Fibroblast of lung (primary cell): ENCODE data around the gene GUCA1A. TPM values are rescaled to one million over a fixed set of nuclear protein-coding genes. Genes with fewer than 3 reads are reported as not detected.

Experiments used
- DNase-seq, 2 donors: peaks; one replicate each; pipeline versions ENCODE4 v3.0.0 to v3.0.0-alpha.2; 2010; ENCODE audit warnings: low read depth in 2 of 2
- H2AFZ ChIP-seq: 2 replicates; pipeline ENCODE4 v1.5.1; 2012; ENCODE audit warnings: low read length, control low read depth, inconsistent platforms
- H3K27ac ChIP-seq: 2 replicates; pipeline ENCODE4 v1.5.1; 2011; ENCODE audit warnings: low read length, control low read depth; ENCODE audit not compliant: insufficient read depth
- H3K27me3 ChIP-seq: 2 replicates; pipeline ENCODE4 v1.5.1; 2011; ENCODE audit warnings: mild to moderate bottlenecking, low read length; ENCODE audit not compliant: control insufficient read depth, insufficient read depth
- H3K36me3 ChIP-seq: 2 replicates; pipeline ENCODE4 v1.5.1; 2011; ENCODE audit warnings: low read length; ENCODE audit not compliant: control insufficient read depth, insufficient read depth
- H3K4me1 ChIP-seq: 2 replicates; pipeline ENCODE4 v1.5.1; 2011; ENCODE audit warnings: low read length; ENCODE audit not compliant: control insufficient read depth, insufficient read depth; ENCODE audit errors: extremely low read depth
- H3K4me2 ChIP-seq: 2 replicates; pipeline ENCODE4 v1.5.1; 2011; ENCODE audit warnings: low read length, control low read depth; ENCODE audit not compliant: insufficient read depth; ENCODE audit errors: extremely low read depth
- H3K4me3 ChIP-seq, 4 experiments: fragments of 200-600 bp in 1 of 4; sonication (generic) in 1 of 4; replicated peaks in 1 of 4; 2 replicates each; pipeline ENCODE4 v1.5.1; 2011 to 2016; ENCODE audit warnings: low read length in 4 of 4, low read depth in 3 of 4, mild to moderate bottlenecking in 3 of 4, control low read depth in 2 of 4, inconsistent platforms in 1 of 4, mixed read lengths in 1 of 4; ENCODE audit not compliant: insufficient read depth in 1 of 4; ENCODE audit errors: control extremely low read depth in 1 of 4
- H3K79me2 ChIP-seq: 2 replicates; pipeline ENCODE4 v1.5.1; 2012; ENCODE audit warnings: mild to moderate bottlenecking, low read length, inconsistent platforms; ENCODE audit not compliant: control insufficient read depth, insufficient read depth
- H3K9ac ChIP-seq: 2 replicates; pipeline ENCODE4 v1.5.1; 2011; ENCODE audit warnings: mild to moderate bottlenecking, low read length, control low read depth; ENCODE audit not compliant: insufficient read depth
- H3K9me3 ChIP-seq: 2 replicates; pipeline ENCODE4 v1.5.1; 2012; ENCODE audit warnings: low read depth, low read length; ENCODE audit not compliant: control insufficient read depth, insufficient read depth
- H4K20me1 ChIP-seq: 2 replicates; pipeline ENCODE4 v1.5.1; 2011; ENCODE audit warnings: low read length; ENCODE audit not compliant: control insufficient read depth, insufficient read depth; ENCODE audit errors: extremely low read depth
- EZH2 ChIP-seq: IDR thresholded peaks from 2 replicates; pipeline ENCODE4 v1.5.1; 2012; ENCODE audit warnings: low read length, control low read depth, mild to moderate bottlenecking; ENCODE audit errors: missing control alignments
- polyA plus RNA-seq, 2 donors: library from polyadenylated mRNA; depleted of rRNA in 1 of 2; stranded (reverse) in 1 of 2; unstranded in 1 of 2; fragments of >200 nt; gene quantifications; 2 replicates each; pipeline ENCODE4 v1.2.1, GENCODE V29; 2011 to 2012; ENCODE audit warnings: missing spikeins in 1 of 2
- total RNA-seq: library from RNA; depleted of rRNA; stranded (reverse); fragments of >200 nt; gene quantifications from 2 replicates; pipeline ENCODE4 v1.2.1, GENCODE V29; 2014
- TF ChIP-seq, protein P1 (sequence below), 2 donors: IDR thresholded peaks in 1 of 2; conservative IDR thresholded peaks in 1 of 2; 1 replicate in 1 of 2; 2 replicates in 1 of 2; pipeline ENCODE4 v1.5.1; 2011 to 2012; ENCODE audit warnings: low read length in 2 of 2, control low read depth in 1 of 2, inconsistent platforms in 1 of 2, low read depth in 1 of 2, mild to moderate bottlenecking in 1 of 2

The GUCA1A gene
- total and polyA plus RNA-seq, 2 donors (not counting 1 experiment from before 2014, with no cell fraction given): 0.16 to 0.33 TPM

DNA sequence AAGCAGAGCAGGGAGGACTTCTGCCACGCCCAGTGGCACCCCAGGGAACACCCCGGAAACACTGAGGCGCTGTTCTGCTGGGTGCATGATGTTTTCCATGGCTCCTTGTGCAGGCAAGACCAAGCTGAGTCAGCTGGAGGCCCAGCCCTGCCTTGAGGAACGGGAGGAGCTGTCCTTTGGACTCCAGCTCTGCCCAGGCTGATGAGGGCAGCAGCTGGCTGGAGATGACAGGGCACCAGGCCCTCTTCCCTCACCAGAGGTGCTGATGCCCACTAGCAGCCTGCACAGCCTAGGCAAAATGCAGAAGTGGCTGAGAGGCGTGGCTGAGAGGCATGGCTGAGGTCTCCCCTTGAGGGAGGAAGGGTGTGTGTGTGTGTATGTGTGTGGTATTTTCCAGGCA lies 33.1 kb upstream of the GUCA1A start:
- Histone ChIP-seq H4K20me1 (no peaks in the 10 kb centered on the region), H3K4me1 (peaks cover 20% of the 10 kb centered on the region), H2AFZ (no peak overlapping the region), H3K27ac (no peak overlapping the region), H3K9ac (no peak overlapping the region), H3K4me2 (no peak overlapping the region), H3K9me3 (no peaks in the 10 kb centered on the region), H3K79me2 (no peaks in the 10 kb centered on the region), H3K4me3 (no peak overlapping the region), H3K27me3 (no peaks in the 10 kb centered on the region), H3K36me3 (no peaks in the 10 kb centered on the region)
- no peak for TF ChIP-seq EZH2
- TF ChIP-seq, protein P1, sequence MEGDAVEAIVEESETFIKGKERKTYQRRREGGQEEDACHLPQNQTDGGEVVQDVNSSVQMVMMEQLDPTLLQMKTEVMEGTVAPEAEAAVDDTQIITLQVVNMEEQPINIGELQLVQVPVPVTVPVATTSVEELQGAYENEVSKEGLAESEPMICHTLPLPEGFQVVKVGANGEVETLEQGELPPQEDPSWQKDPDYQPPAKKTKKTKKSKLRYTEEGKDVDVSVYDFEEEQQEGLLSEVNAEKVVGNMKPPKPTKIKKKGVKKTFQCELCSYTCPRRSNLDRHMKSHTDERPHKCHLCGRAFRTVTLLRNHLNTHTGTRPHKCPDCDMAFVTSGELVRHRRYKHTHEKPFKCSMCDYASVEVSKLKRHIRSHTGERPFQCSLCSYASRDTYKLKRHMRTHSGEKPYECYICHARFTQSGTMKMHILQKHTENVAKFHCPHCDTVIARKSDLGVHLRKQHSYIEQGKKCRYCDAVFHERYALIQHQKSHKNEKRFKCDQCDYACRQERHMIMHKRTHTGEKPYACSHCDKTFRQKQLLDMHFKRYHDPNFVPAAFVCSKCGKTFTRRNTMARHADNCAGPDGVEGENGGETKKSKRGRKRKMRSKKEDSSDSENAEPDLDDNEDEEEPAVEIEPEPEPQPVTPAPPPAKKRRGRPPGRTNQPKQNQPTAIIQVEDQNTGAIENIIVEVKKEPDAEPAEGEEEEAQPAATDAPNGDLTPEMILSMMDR (conservative IDR thresholded peaks at IDR 0.05 in 1 of 2, IDR thresholded peaks at IDR 0.05 in 1 of 2; ENCODE audit: low read depth in 1 of 2, low read length in 2 of 2): no peak
- peak; percentile 17 to 42 for DNase-seq

- no peak for TF ChIP-seq EZH2
- TF ChIP-seq, protein P1 (conservative IDR thresholded peaks at IDR 0.05 in 1 of 2, IDR thresholded peaks at IDR 0.05 in 1 of 2; ENCODE audit: low read depth in 1 of 2, low read length in 2 of 2): no peak
- H3K27ac ChIP-seq: no peak overlapping the region
- no peak overlapping the region for H3K9ac ChIP-seq
- H3K4me2 ChIP-seq: peak overlapping the region; percentile 10
- no peaks in the 10 kb centered on the region for H3K79me2 ChIP-seq
- peak overlapping the region in 3 of 4 experiments; percentile 1 to 63 (median 57) for H3K4me3 ChIP-seq
- H4K20me1 ChIP-seq: no peaks in the 10 kb centered on the region
- H2AFZ ChIP-seq: no peak overlapping the region
- peak; percentile 23 to 34 for DNase-seq
- no peaks in the 10 kb centered on the region for H3K9me3 ChIP-seq
- no peaks in the 10 kb centered on the region for H3K36me3 ChIP-seq
- peaks cover 20% of the 10 kb centered on the region for H3K4me1 ChIP-seq
- no peaks in the 10 kb centered on the region for H3K27me3 ChIP-seq
Measured at GRCh38 chr6:42140756-42141602, 32.2 kb upstream of the GUCA1A start.

DNA sequence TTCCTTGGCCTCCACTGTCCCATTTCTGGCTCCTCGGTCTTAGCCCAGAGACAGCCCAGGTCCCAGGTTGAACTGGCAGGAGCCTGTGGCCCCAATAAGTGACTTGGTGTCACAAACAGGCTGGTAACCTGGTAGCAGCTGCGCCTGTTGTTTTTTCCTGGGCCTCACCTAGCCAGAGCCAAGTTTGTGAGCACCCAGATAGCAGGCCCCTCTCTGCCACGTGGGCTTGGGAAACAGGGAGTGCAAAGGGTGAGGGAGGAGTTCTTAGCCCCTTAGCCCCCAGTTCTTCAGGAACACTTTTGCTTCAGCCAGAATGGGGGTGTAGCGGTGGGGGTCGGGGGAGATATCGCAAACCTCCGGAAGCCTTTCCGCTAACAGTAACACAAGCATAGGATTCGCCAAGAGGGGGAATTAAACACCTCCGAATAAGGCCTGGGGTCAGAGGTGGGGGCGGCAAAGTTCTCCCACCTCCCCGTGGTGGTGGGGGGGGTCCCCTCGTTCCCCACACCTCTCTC lies 31.5 kb upstream of the GUCA1A start:
- no peak for TF ChIP-seq EZH2
- TF ChIP-seq, protein P1 (conservative IDR thresholded peaks at IDR 0.05 in 1 of 2, IDR thresholded peaks at IDR 0.05 in 1 of 2; ENCODE audit: low read depth in 1 of 2, low read length in 2 of 2): no peak
- peak overlapping the region; percentile 73 for H3K9ac ChIP-seq
- H3K4me2 ChIP-seq: peak overlapping the region; percentile 49
- no peak overlapping the region for H2AFZ ChIP-seq
- H3K27me3 ChIP-seq: no peaks in the 10 kb centered on the region
- H3K36me3 ChIP-seq: no peaks in the 10 kb centered on the region
- H3K9me3 ChIP-seq: no peaks in the 10 kb centered on the region
- H3K4me1 ChIP-seq: peaks cover 17% of the 10 kb centered on the region
- H3K79me2 ChIP-seq: no peaks in the 10 kb centered on the region
- peak in 1 of 2 donors; percentile 29 for DNase-seq
- no peaks in the 10 kb centered on the region for H4K20me1 ChIP-seq
- peak overlapping the region; percentile 88 for H3K27ac ChIP-seq
- peak overlapping the region; percentile 1 to 63 (median 51) for H3K4me3 ChIP-seq
